ENCODE data around the gene RIMBP3C.

GRCh38 chr22:21573750-21574494, 22.7 kb upstream of the RIMBP3C start:
- TF ChIP-seq, protein P1, sequence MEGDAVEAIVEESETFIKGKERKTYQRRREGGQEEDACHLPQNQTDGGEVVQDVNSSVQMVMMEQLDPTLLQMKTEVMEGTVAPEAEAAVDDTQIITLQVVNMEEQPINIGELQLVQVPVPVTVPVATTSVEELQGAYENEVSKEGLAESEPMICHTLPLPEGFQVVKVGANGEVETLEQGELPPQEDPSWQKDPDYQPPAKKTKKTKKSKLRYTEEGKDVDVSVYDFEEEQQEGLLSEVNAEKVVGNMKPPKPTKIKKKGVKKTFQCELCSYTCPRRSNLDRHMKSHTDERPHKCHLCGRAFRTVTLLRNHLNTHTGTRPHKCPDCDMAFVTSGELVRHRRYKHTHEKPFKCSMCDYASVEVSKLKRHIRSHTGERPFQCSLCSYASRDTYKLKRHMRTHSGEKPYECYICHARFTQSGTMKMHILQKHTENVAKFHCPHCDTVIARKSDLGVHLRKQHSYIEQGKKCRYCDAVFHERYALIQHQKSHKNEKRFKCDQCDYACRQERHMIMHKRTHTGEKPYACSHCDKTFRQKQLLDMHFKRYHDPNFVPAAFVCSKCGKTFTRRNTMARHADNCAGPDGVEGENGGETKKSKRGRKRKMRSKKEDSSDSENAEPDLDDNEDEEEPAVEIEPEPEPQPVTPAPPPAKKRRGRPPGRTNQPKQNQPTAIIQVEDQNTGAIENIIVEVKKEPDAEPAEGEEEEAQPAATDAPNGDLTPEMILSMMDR (IDR thresholded peaks at IDR 0.05; ENCODE audit: borderline replicate concordance, extremely low read depth, low read length, poor library complexity, severe bottlenecking): no peak
- no peak for TF ChIP-seq EZH2 (IDR thresholded peaks at IDR 0.05; ENCODE audit: borderline replicate concordance, low read depth, low read length, severe bottlenecking)
